HEK293T (cell line): ENCODE measurements around the gene TBC1D22A.

Experiments used
- BHLHE40 ChIP-seq: fragments of 450-650 bp; IDR thresholded peaks from 2 replicates; pipeline ENCODE4 v1.6.1; 2016; ENCODE audit warnings: mild to moderate bottlenecking, moderate library complexity, borderline replicate concordance
- ELF4 ChIP-seq: fragments of 450-650 bp; IDR thresholded peaks from 2 replicates; pipeline ENCODE4 v1.6.1; 2017; ENCODE audit warnings: antibody characterized with exemption
- FOXK2 ChIP-seq: fragments of 450-650 bp; IDR thresholded peaks from 2 replicates; pipeline ENCODE4 v1.6.1; 2016; ENCODE audit warnings: mild to moderate bottlenecking
- FOXM1 ChIP-seq: fragments of 450-650 bp; IDR thresholded peaks from 2 replicates; pipeline ENCODE4 v1.6.1; 2017; ENCODE audit warnings: mild to moderate bottlenecking, borderline replicate concordance
- HDGF ChIP-seq: fragments of 450-650 bp; IDR thresholded peaks from 2 replicates; pipeline ENCODE4 v1.6.1; 2017; ENCODE audit warnings: antibody characterized with exemption, borderline replicate concordance
- SP1 ChIP-seq: fragments of 450-650 bp; IDR thresholded peaks from 2 replicates; pipeline ENCODE4 v1.6.1; 2017
- SUZ12 ChIP-seq: fragments of 450-650 bp; IDR thresholded peaks from 2 replicates; pipeline ENCODE4 v1.6.1; 2016; ENCODE audit warnings: mild to moderate bottlenecking
- TARDBP ChIP-seq: fragments of 450-650 bp; IDR thresholded peaks from 2 replicates; pipeline ENCODE4 v1.6.1; 2016
- TF ChIP-seq, protein P1 (sequence below): fragments of 450-650 bp; IDR thresholded peaks from 2 replicates; pipeline ENCODE4 v1.6.1; 2016

DNA sequence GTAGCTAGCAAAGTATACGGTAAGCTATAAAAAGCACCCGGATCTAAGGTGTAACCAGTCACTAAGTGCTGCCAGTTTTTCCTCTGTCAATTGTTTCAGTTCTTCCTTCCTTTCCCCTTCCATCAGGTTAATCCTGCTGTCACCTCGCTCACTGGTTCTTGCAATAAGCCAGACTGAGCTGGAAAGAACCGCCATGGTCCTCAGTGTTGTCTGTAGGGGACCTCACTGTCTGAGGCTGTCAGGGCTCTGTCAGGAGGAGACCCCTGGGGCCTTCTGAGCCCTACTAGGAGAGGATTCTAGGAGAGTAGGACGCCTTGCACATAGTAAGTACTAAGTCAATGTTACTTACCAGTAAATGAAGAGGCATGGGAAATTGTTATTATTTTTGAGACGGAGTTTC lies 1.4 kb upstream of the TBC1D22A start:
- TF ChIP-seq HDGF (no peak), ELF4 (no peak), BHLHE40 (no peak), FOXK2 (no peak), FOXM1 (no peak), SUZ12 (no peak), SP1 (no peak), TARDBP (no peak)
- TF ChIP-seq, protein P1, sequence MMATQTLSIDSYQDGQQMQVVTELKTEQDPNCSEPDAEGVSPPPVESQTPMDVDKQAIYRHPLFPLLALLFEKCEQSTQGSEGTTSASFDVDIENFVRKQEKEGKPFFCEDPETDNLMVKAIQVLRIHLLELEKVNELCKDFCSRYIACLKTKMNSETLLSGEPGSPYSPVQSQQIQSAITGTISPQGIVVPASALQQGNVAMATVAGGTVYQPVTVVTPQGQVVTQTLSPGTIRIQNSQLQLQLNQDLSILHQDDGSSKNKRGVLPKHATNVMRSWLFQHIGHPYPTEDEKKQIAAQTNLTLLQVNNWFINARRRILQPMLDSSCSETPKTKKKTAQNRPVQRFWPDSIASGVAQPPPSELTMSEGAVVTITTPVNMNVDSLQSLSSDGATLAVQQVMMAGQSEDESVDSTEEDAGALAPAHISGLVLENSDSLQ, result no peak
